ENCODE data around the gene AHRR. TPM values are rescaled to one million over a fixed set of nuclear protein-coding genes. Genes with fewer than 3 reads are reported as not detected.
"Not testable (repeated sequence)": the region's sequence is repeated elsewhere in the genome, so short reads cannot be mapped to it uniquely, and the experiment has no call there.

The AHRR gene
- total RNA-seq (1 to 10 TPM; 2.8 to 3.4 TPM), polyA plus RNA-seq (ENCODE audit: insufficient read length in 2 of 2) (1 to 10 TPM; 4.3 to 5.5 TPM)
- long read RNA-seq, donor 1, result 0 reads
- long read RNA-seq, donor 2, partial matches to known transcripts, result 0 of 1 reads
- long read RNA-seq, donor 2, other reads (novel, unspliced or antisense), result 0 of 1 reads
- long read RNA-seq, donor 3, result 0 reads
- long read RNA-seq, donor 4, partial matches to known transcripts, result 0 of 1 reads
- long read RNA-seq, donor 4, other reads (novel, unspliced or antisense), result 0 of 1 reads

GRCh38 chr5:321230-321725 is at the start of gene AHRR:
Gene AHRR, plus strand, starts transcription at chr5:321714. Its CDS starts 22,189 bp downstream, at chr5:343903.
- H3K9me3 ChIP-seq (ENCODE audit: control insufficient read depth, insufficient read depth, low read length), result no peaks in the 10 kb centered on the region
- H3K4me1 ChIP-seq (ENCODE audit: control insufficient read depth, insufficient read depth, low read length), result peaks cover 31% of the 10 kb centered on the region
- H3K27ac ChIP-seq (ENCODE audit: low read depth, low read length), result no peak within 1 kb of the TSS
- no peak within 1 kb of the TSS for H3K4me3 ChIP-seq (ENCODE audit: low read depth, low read length)
- peaks cover 50% of the 10 kb centered on the region for H3K27me3 ChIP-seq (ENCODE audit: control insufficient read depth, insufficient read depth, low read length)
- under 1% methylated on average over 51 of the region's 51 CpGs for WGBS (ENCODE audit: insufficient coverage)
- H3K36me3 ChIP-seq (ENCODE audit: control insufficient read depth, insufficient read depth, low read length), result peaks cover 14% of the 10 kb centered on the region
- peak in 2 of 6 donors; percentile 11 to 48 for DNase-seq (ENCODE audit: low read depth in 4 of 6, low spot score in 6 of 6)

- 0% methylated on average over 13 of the region's 41 CpGs for WGBS (ENCODE audit: insufficient coverage)
- Histone ChIP-seq H3K4me1 (ENCODE audit: control insufficient read depth, insufficient read depth, low read length) (peaks cover 21% of the 10 kb centered on the region), H3K4me3 (ENCODE audit: low read depth, low read length) (peak overlapping the region; percentile 64)
- DNase-seq (ENCODE audit: low read depth in 4 of 6, low spot score in 6 of 6); H3K27me3 ChIP-seq (ENCODE audit: control insufficient read depth, insufficient read depth, low read length); H3K27ac ChIP-seq (ENCODE audit: low read depth, low read length); H3K9me3 ChIP-seq (ENCODE audit: control insufficient read depth, insufficient read depth, low read length); H3K36me3 ChIP-seq (ENCODE audit: control insufficient read depth, insufficient read depth, low read length): not testable (repeated sequence)
These were observed 49.7 kb upstream of the AHRR start for GRCh38 chr5:271828-272167.

- not testable (repeated sequence) for DNase-seq (ENCODE audit: low read depth in 4 of 6, low spot score in 6 of 6); H3K36me3 ChIP-seq (ENCODE audit: control insufficient read depth, insufficient read depth, low read length); H3K27ac ChIP-seq (ENCODE audit: low read depth, low read length); H3K4me3 ChIP-seq (ENCODE audit: low read depth, low read length); H3K27me3 ChIP-seq (ENCODE audit: control insufficient read depth, insufficient read depth, low read length); H3K9me3 ChIP-seq (ENCODE audit: control insufficient read depth, insufficient read depth, low read length)
- H3K4me1 ChIP-seq (ENCODE audit: control insufficient read depth, insufficient read depth, low read length), result peaks cover 21% of the 10 kb centered on the region
- 83% methylated on average over 2 of the region's 9 CpGs for WGBS (ENCODE audit: insufficient coverage)
These were observed 48.4 kb upstream of the AHRR start for GRCh38 chr5:273091-273490.

- H3K4me1 ChIP-seq (ENCODE audit: control insufficient read depth, insufficient read depth, low read length), result peaks cover 21% of the 10 kb centered on the region
- no CpG with 5 or more reads among the region's 7 CpGs for WGBS (ENCODE audit: insufficient coverage)
- not testable (repeated sequence) for DNase-seq (ENCODE audit: low read depth in 4 of 6, low spot score in 6 of 6); H3K27me3 ChIP-seq (ENCODE audit: control insufficient read depth, insufficient read depth, low read length); H3K9me3 ChIP-seq (ENCODE audit: control insufficient read depth, insufficient read depth, low read length); H3K27ac ChIP-seq (ENCODE audit: low read depth, low read length); H3K36me3 ChIP-seq (ENCODE audit: control insufficient read depth, insufficient read depth, low read length); H3K4me3 ChIP-seq (ENCODE audit: low read depth, low read length)
These were observed 48.0 kb upstream of the AHRR start for GRCh38 chr5:273491-273890.

- not testable (repeated sequence) for H3K27me3 ChIP-seq (ENCODE audit: control insufficient read depth, insufficient read depth, low read length); H3K4me3 ChIP-seq (ENCODE audit: low read depth, low read length); H3K9me3 ChIP-seq (ENCODE audit: control insufficient read depth, insufficient read depth, low read length); H3K36me3 ChIP-seq (ENCODE audit: control insufficient read depth, insufficient read depth, low read length); DNase-seq (ENCODE audit: low read depth in 4 of 6, low spot score in 6 of 6); H3K27ac ChIP-seq (ENCODE audit: low read depth, low read length)
- H3K4me1 ChIP-seq (ENCODE audit: control insufficient read depth, insufficient read depth, low read length), result peaks cover 21% of the 10 kb centered on the region
- WGBS (ENCODE audit: insufficient coverage), result no CpG with 5 or more reads among the region's 7 CpGs
These were observed 47.2 kb upstream of the AHRR start for GRCh38 chr5:274346-274745.

GRCh38 chr5:278646-279045 is 42.9 kb upstream of the AHRR start:
- Histone ChIP-seq H3K4me3 (ENCODE audit: low read depth, low read length) (no peak overlapping the region), H3K27me3 (ENCODE audit: control insufficient read depth, insufficient read depth, low read length) (no peaks in the 10 kb centered on the region)

GRCh38 chr5:279051-279665 is 42.4 kb upstream of the AHRR start:
- not testable (repeated sequence) for H3K9me3 ChIP-seq (ENCODE audit: control insufficient read depth, insufficient read depth, low read length); H3K27me3 ChIP-seq (ENCODE audit: control insufficient read depth, insufficient read depth, low read length); H3K36me3 ChIP-seq (ENCODE audit: control insufficient read depth, insufficient read depth, low read length); H3K4me3 ChIP-seq (ENCODE audit: low read depth, low read length); DNase-seq (ENCODE audit: low read depth in 4 of 6, low spot score in 6 of 6); H3K4me1 ChIP-seq (ENCODE audit: control insufficient read depth, insufficient read depth, low read length); H3K27ac ChIP-seq (ENCODE audit: low read depth, low read length)
- WGBS (ENCODE audit: insufficient coverage), result 82% methylated on average over 12 of the region's 14 CpGs

More at GRCh38 chr5:278646-279045, 42.9 kb upstream of the AHRR start:
- H3K36me3 ChIP-seq (ENCODE audit: control insufficient read depth, insufficient read depth, low read length), result peaks cover 7% of the 10 kb centered on the region
- no peaks in the 10 kb centered on the region for H3K4me1 ChIP-seq (ENCODE audit: control insufficient read depth, insufficient read depth, low read length)
- 92% methylated on average over 9 of the region's 9 CpGs for WGBS (ENCODE audit: insufficient coverage)
- H3K9me3 ChIP-seq (ENCODE audit: control insufficient read depth, insufficient read depth, low read length), result no peaks in the 10 kb centered on the region
- no peak for DNase-seq (ENCODE audit: low read depth in 4 of 6, low spot score in 6 of 6)
- no peak overlapping the region for H3K27ac ChIP-seq (ENCODE audit: low read depth, low read length)

GRCh38 chr5:285991-286557 is 35.4 kb upstream of the AHRR start:
- no peaks in the 10 kb centered on the region for H3K4me1 ChIP-seq (ENCODE audit: control insufficient read depth, insufficient read depth, low read length)
- 81% methylated on average over 14 of the region's 14 CpGs for WGBS (ENCODE audit: insufficient coverage)
- no peaks in the 10 kb centered on the region for H3K27me3 ChIP-seq (ENCODE audit: control insufficient read depth, insufficient read depth, low read length)

GRCh38 chr5:290200-290599 is 31.3 kb upstream of the AHRR start:
- not testable (repeated sequence) for H3K4me3 ChIP-seq (ENCODE audit: low read depth, low read length); H3K9me3 ChIP-seq (ENCODE audit: control insufficient read depth, insufficient read depth, low read length); H3K4me1 ChIP-seq (ENCODE audit: control insufficient read depth, insufficient read depth, low read length); DNase-seq (ENCODE audit: low read depth in 4 of 6, low spot score in 6 of 6); H3K27ac ChIP-seq (ENCODE audit: low read depth, low read length); H3K27me3 ChIP-seq (ENCODE audit: control insufficient read depth, insufficient read depth, low read length)
- H3K36me3 ChIP-seq (ENCODE audit: control insufficient read depth, insufficient read depth, low read length), result peaks cover 19% of the 10 kb centered on the region
- 78% methylated on average over 3 of the region's 13 CpGs for WGBS (ENCODE audit: insufficient coverage)

More at GRCh38 chr5:285991-286557, 35.4 kb upstream of the AHRR start:
- peaks cover 21% of the 10 kb centered on the region for H3K36me3 ChIP-seq (ENCODE audit: control insufficient read depth, insufficient read depth, low read length)
- no peak overlapping the region for H3K4me3 ChIP-seq (ENCODE audit: low read depth, low read length)
- no peak overlapping the region for H3K27ac ChIP-seq (ENCODE audit: low read depth, low read length)
- no peaks in the 10 kb centered on the region for H3K9me3 ChIP-seq (ENCODE audit: control insufficient read depth, insufficient read depth, low read length)
- no peak for DNase-seq (ENCODE audit: low read depth in 4 of 6, low spot score in 6 of 6)

- H3K9me3 ChIP-seq (ENCODE audit: control insufficient read depth, insufficient read depth, low read length); H3K27ac ChIP-seq (ENCODE audit: low read depth, low read length); H3K36me3 ChIP-seq (ENCODE audit: control insufficient read depth, insufficient read depth, low read length); H3K27me3 ChIP-seq (ENCODE audit: control insufficient read depth, insufficient read depth, low read length); H3K4me3 ChIP-seq (ENCODE audit: low read depth, low read length); DNase-seq (ENCODE audit: low read depth in 4 of 6, low spot score in 6 of 6); H3K4me1 ChIP-seq (ENCODE audit: control insufficient read depth, insufficient read depth, low read length): not testable (repeated sequence)
- WGBS (ENCODE audit: insufficient coverage), result 100% methylated on average over 1 of the region's 10 CpGs
These were observed 30.2 kb upstream of the AHRR start for GRCh38 chr5:291345-291744.

Measured in spinal cord (tissue), 10 donors.